ENCODE measurements around the gene ATP6V0E1.
A peak's percentile ranks its signal among the peaks of the same experiment; 100 is the strongest.

Gene ATP6V0E1

DNA sequence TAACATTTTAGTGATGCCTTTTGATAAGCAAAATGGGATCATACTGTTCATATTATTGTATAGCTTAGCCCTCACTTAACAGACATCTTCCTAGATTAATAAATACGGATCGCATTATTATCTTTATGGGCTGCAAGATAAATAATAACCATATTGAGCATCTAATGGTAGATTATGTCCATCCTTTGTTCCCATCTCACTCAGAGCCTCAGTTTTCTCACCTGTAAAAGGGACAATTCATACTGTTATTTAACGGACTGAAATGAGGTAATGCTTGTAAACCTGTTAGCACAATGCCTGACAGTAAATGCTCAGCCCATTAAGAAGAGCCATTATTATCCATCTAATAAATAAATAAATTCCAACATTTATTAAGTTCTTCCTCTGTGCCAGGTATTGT is 27.3 kb upstream of the ATP6V0E1 start:
- H3K27ac ChIP-seq = no peak overlapping the region; the same call in 1 of the 2 replicates
- TF ChIP-seq, protein P1, sequence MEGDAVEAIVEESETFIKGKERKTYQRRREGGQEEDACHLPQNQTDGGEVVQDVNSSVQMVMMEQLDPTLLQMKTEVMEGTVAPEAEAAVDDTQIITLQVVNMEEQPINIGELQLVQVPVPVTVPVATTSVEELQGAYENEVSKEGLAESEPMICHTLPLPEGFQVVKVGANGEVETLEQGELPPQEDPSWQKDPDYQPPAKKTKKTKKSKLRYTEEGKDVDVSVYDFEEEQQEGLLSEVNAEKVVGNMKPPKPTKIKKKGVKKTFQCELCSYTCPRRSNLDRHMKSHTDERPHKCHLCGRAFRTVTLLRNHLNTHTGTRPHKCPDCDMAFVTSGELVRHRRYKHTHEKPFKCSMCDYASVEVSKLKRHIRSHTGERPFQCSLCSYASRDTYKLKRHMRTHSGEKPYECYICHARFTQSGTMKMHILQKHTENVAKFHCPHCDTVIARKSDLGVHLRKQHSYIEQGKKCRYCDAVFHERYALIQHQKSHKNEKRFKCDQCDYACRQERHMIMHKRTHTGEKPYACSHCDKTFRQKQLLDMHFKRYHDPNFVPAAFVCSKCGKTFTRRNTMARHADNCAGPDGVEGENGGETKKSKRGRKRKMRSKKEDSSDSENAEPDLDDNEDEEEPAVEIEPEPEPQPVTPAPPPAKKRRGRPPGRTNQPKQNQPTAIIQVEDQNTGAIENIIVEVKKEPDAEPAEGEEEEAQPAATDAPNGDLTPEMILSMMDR (IDR thresholded peaks at IDR 0.05) = no peak
- TF ChIP-seq ZFX (IDR thresholded peaks at IDR 0.05; ENCODE audit: borderline replicate concordance) = no peak

- H3K27ac ChIP-seq = 0 out of 2 replicates have a peak overlapping the region, but pooled peaks have one; percentile 22
Observed at GRCh38 chr5:172956936-172957335, 26.6 kb upstream of the ATP6V0E1 start.

DNA sequence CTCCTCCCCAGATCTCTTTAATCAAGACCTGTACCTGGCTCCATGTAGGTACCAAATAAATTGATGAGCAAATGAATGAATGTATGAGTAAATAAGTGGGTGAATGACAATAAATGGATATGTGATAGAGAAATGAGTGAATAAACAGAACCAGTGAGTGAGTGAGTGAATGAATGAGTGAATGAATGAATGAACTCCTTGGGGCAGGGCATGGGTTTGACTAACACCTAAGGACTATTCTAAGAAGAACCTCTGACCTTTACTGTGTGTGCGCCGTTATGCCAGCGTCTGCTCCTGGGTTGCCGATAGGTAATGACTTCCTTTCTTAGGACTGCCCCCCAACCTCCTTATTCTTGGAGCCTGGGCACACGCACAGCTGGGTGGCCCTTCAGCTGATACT is 26.1 kb upstream of the ATP6V0E1 start:
- TF ChIP-seq ZFX (IDR thresholded peaks at IDR 0.05; ENCODE audit: borderline replicate concordance) = no peak
- TF ChIP-seq, protein P1 (IDR thresholded peaks at IDR 0.05) = no peak
- H3K27ac ChIP-seq = 0 out of 2 replicates have a peak overlapping the region, but pooled peaks have one; percentile 22

More at GRCh38 chr5:172956936-172957335, 26.6 kb upstream of the ATP6V0E1 start:
- TF ChIP-seq, protein P1 (IDR thresholded peaks at IDR 0.05) = no peak
- TF ChIP-seq ZFX (IDR thresholded peaks at IDR 0.05; ENCODE audit: borderline replicate concordance) = no peak

- H3K27ac ChIP-seq = peak overlapping the region; percentile 84
- TF ChIP-seq, protein P1 (IDR thresholded peaks at IDR 0.05) = no peak
- TF ChIP-seq ZFX (IDR thresholded peaks at IDR 0.05; ENCODE audit: borderline replicate concordance) = no peak
Observed at GRCh38 chr5:172958331-172959046, 25.1 kb upstream of the ATP6V0E1 start.

- TF ChIP-seq, protein P1 (IDR thresholded peaks at IDR 0.05) = no peak
- no peak for TF ChIP-seq ZFX (IDR thresholded peaks at IDR 0.05; ENCODE audit: borderline replicate concordance)
Observed at GRCh38 chr5:172959824-172960799, 23.5 kb upstream of the ATP6V0E1 start.

DNA sequence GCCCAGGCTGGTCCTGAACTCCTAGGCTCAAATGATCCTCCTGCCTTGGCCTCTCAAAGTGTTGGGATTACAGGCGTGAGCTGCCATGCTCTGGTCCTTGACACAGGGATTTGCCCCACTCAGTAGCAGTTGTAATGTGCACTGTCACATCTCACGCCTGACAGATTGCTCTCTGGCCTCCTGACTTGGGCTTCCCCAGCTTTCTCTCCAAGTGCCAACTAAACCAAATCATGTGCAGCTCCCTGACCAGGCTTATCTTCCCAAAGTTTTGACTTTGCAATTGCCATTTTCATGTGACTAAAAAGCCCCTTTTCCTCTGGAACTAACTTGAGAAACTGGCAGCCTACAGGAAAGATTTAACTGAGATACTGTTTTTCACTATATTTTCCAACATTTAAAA is 13.7 kb upstream of the ATP6V0E1 start:
- TF ChIP-seq, protein P1 (IDR thresholded peaks at IDR 0.05) = no peak
- no peak for TF ChIP-seq ZFX (IDR thresholded peaks at IDR 0.05; ENCODE audit: borderline replicate concordance)
- H3K27ac ChIP-seq = no peak overlapping the region

More at GRCh38 chr5:172959824-172960799, 23.5 kb upstream of the ATP6V0E1 start:
- peak overlapping the region; percentile 84 for H3K27ac ChIP-seq
